PC-3 (cell line): Measurements from ENCODE around the gene FGFRL1.

Source experiments
- EZH2 ChIP-seq: fragments of 300-600 bp; sonication (generic); IDR thresholded peaks from one replicate; pipeline ENCODE4 v1.6.1; 2017; ENCODE audit warnings: antibody characterized with exemption, mild to moderate bottlenecking, low read length; ENCODE audit not compliant: unreplicated experiment
- TF ChIP-seq, protein P1 (sequence below): fragments of 300-600 bp; sonication (generic); conservative IDR thresholded peaks from 2 replicates; pipeline ENCODE4 v1.5.1; 2017; ENCODE audit warnings: antibody characterized with exemption, low read depth, mild to moderate bottlenecking, low read length

- no peak for TF ChIP-seq EZH2
- TF ChIP-seq, protein P1, sequence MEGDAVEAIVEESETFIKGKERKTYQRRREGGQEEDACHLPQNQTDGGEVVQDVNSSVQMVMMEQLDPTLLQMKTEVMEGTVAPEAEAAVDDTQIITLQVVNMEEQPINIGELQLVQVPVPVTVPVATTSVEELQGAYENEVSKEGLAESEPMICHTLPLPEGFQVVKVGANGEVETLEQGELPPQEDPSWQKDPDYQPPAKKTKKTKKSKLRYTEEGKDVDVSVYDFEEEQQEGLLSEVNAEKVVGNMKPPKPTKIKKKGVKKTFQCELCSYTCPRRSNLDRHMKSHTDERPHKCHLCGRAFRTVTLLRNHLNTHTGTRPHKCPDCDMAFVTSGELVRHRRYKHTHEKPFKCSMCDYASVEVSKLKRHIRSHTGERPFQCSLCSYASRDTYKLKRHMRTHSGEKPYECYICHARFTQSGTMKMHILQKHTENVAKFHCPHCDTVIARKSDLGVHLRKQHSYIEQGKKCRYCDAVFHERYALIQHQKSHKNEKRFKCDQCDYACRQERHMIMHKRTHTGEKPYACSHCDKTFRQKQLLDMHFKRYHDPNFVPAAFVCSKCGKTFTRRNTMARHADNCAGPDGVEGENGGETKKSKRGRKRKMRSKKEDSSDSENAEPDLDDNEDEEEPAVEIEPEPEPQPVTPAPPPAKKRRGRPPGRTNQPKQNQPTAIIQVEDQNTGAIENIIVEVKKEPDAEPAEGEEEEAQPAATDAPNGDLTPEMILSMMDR, result no peak
These were observed 9.2 kb upstream of the FGFRL1 start for GRCh38 chr4:1002131-1002630.
